Mucosa of descending colon (tissue), 3 donors: ENCODE results near the gene DOCK10. TPM values are rescaled to one million over a fixed set of nuclear protein-coding genes. Genes with fewer than 3 reads are reported as not detected.

Experiments
- ATAC-seq: fragments of 200-7000 bp; cut with Tn5 transposase; one replicate; pipeline ENCODE4 v1.9.1; 2020; ENCODE audit warnings: mild to moderate bottlenecking, moderate library complexity
- DNase-seq, 3 donors: peaks; one replicate each; pipeline ENCODE4 v3.0.0-alpha.2; 2020
- H3K36me3 ChIP-seq: fragments of 200-600 bp; one replicate; pipeline ENCODE4 v1.8.0; 2021; ENCODE audit warnings: low read depth, mild to moderate bottlenecking
- H3K4me1 ChIP-seq: fragments of 200-600 bp; one replicate; pipeline ENCODE4 v1.8.0; 2021; ENCODE audit warnings: low read depth, mild to moderate bottlenecking
- H3K4me3 ChIP-seq: fragments of 200-600 bp; one replicate; pipeline ENCODE4 v1.8.0; 2021; ENCODE audit warnings: mild to moderate bottlenecking
- H3K9me3 ChIP-seq: fragments of 200-600 bp; one replicate; pipeline ENCODE4 v1.8.0; 2021; ENCODE audit warnings: mild to moderate bottlenecking
- intact Hi-C, 2 donors: fragments of 100-400 bp; cut with DNase I in 1 of 2; cut with micrococcal nuclease in 1 of 2; formaldehyde crosslinking; loops; one replicate each; pipeline versions ENCODE4 v1.11.0 to v1.11.1; 2022; cut with DNase I, micrococcal nuclease
- total RNA-seq, 3 donors: library from RNA; stranded (reverse); fragmentation: NEBNext Ultra II Directional in 2 of 3; extraction: Animal tissue kit (Norgen Biotek cat#: 25700) in 2 of 3; gene quantifications; one replicate each; pipeline versions ENCODE4 v1.2.1 to v1.2.4, GENCODE V29; 2021 to 2023
- TF ChIP-seq, protein P1 (sequence below): fragments of 200-600 bp; IDR thresholded peaks from one replicate; pipeline ENCODE4 v1.8.0; 2022; ENCODE audit warnings: antibody characterized with exemption, mild to moderate bottlenecking
- donor health status: DM: no; HTN: no; CAD: no; lungs with moderate emphysema.
- donor health status: DM: no; HTN: no; CAD: no.
- donor health status: DM: no; HTN: yes; CAD: no.

DOCK10 gene
- total RNA-seq, 3 donors from 2014 or later: 13.3 to 20.6 (median 14.7) TPM

GRCh38 chr2:224724331-224724730, 317.9 kb downstream of the DOCK10 start:
- no peak for DNase-seq
- H3K36me3 ChIP-seq: no peaks in the 10 kb centered on the region
- intact Hi-C loops: no loop called here
- no peaks in the 10 kb centered on the region for H3K4me1 ChIP-seq
- ATAC-seq: no peak
- no peak overlapping the region for H3K4me3 ChIP-seq
- TF ChIP-seq, protein P1, sequence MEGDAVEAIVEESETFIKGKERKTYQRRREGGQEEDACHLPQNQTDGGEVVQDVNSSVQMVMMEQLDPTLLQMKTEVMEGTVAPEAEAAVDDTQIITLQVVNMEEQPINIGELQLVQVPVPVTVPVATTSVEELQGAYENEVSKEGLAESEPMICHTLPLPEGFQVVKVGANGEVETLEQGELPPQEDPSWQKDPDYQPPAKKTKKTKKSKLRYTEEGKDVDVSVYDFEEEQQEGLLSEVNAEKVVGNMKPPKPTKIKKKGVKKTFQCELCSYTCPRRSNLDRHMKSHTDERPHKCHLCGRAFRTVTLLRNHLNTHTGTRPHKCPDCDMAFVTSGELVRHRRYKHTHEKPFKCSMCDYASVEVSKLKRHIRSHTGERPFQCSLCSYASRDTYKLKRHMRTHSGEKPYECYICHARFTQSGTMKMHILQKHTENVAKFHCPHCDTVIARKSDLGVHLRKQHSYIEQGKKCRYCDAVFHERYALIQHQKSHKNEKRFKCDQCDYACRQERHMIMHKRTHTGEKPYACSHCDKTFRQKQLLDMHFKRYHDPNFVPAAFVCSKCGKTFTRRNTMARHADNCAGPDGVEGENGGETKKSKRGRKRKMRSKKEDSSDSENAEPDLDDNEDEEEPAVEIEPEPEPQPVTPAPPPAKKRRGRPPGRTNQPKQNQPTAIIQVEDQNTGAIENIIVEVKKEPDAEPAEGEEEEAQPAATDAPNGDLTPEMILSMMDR: no peak
- H3K9me3 ChIP-seq: peaks cover 5% of the 10 kb centered on the region

GRCh38 chr2:224723586-224724217, 318.6 kb downstream of the DOCK10 start:
- TF ChIP-seq, protein P1: no peak
- no peaks in the 10 kb centered on the region for H3K36me3 ChIP-seq
- DNase-seq (no peak), ATAC-seq (no peak)
- intact Hi-C loops: no loop called here
- no peaks in the 10 kb centered on the region for H3K4me1 ChIP-seq
- H3K4me3 ChIP-seq: no peak overlapping the region
- peaks cover 5% of the 10 kb centered on the region for H3K9me3 ChIP-seq

- no peaks in the 10 kb centered on the region for H3K9me3 ChIP-seq
- ATAC-seq (no peak), DNase-seq (no peak)
- H3K4me1 ChIP-seq: no peaks in the 10 kb centered on the region
- TF ChIP-seq, protein P1: no peak
- intact Hi-C loops: no loop called here
- H3K36me3 ChIP-seq: no peaks in the 10 kb centered on the region
- H3K4me3 ChIP-seq: no peak overlapping the region
Observed at GRCh38 chr2:224722770-224723169, 319.5 kb downstream of the DOCK10 start.

DNA sequence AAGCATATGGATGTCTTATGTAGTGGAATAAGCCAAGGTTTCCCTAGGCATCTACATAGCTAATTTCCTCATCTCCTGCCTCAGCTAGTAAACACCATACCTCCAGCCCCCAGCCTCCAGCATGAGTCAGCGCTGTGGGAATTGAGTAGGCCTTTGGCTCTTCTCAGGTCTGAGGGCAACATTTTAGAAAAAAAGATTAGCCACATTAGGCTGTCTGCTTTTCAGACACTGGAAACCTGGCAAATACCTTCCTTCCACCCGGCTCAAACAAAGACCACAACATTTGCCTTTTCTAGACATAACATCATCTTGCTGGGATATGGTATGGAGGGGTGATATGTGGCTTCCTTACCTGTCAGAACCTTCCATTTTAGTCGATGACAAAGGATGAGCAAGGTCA, 320.0 kb downstream of the DOCK10 start:
- Histone ChIP-seq H3K4me3 (no peak overlapping the region), H3K9me3 (no peaks in the 10 kb centered on the region), H3K4me1 (no peaks in the 10 kb centered on the region), H3K36me3 (no peaks in the 10 kb centered on the region)
- intact Hi-C loops: no loop called here
- TF ChIP-seq, protein P1: no peak
- ATAC-seq (no peak), DNase-seq (no peak)

DNA sequence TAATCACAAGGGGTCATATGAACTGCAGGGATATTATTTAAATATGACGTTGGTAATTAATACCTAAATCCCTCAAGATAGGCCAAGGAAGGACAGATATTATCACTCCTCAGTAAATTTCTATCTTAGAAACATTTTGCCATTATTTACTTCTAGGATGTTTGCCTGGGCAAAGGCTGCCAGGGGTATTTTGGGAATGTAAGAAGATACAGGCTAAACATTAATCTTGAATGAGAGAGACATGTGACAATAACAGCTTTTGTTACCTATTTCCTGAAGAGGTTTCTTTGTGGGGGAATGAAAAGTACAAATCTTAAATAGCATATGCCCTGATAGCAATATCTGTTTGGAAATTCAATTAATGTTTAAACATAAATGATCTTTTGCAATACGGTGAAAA, 325.3 kb downstream of the DOCK10 start:
- H3K4me1 ChIP-seq: no peaks in the 10 kb centered on the region
- TF ChIP-seq, protein P1: no peak
- H3K4me3 ChIP-seq: no peak overlapping the region
- intact Hi-C loops: no loop called here
- no peak for ATAC-seq
- no peaks in the 10 kb centered on the region for H3K9me3 ChIP-seq
- DNase-seq: no peak
- H3K36me3 ChIP-seq: no peaks in the 10 kb centered on the region

- H3K9me3 ChIP-seq: no peaks in the 10 kb centered on the region
- no peaks in the 10 kb centered on the region for H3K4me1 ChIP-seq
- H3K4me3 ChIP-seq: no peak within 1 kb of the TSS
- intact Hi-C loops: no loop called here
- TF ChIP-seq, protein P1: no peak
- DNase-seq: no peak
- no peak for ATAC-seq
- H3K36me3 ChIP-seq: no peaks in the 10 kb centered on the region
Observed at GRCh38 chr2:224716201-224716600, 326.1 kb downstream of the DOCK10 start, which contains the start of gene CCDC195. TSS of gene CCDC195 (minus strand) at chr2:224716365. CDS start at chr2:224716365, 0 bp downstream.
